ENCODE data around the gene ACOX3.

DNA sequence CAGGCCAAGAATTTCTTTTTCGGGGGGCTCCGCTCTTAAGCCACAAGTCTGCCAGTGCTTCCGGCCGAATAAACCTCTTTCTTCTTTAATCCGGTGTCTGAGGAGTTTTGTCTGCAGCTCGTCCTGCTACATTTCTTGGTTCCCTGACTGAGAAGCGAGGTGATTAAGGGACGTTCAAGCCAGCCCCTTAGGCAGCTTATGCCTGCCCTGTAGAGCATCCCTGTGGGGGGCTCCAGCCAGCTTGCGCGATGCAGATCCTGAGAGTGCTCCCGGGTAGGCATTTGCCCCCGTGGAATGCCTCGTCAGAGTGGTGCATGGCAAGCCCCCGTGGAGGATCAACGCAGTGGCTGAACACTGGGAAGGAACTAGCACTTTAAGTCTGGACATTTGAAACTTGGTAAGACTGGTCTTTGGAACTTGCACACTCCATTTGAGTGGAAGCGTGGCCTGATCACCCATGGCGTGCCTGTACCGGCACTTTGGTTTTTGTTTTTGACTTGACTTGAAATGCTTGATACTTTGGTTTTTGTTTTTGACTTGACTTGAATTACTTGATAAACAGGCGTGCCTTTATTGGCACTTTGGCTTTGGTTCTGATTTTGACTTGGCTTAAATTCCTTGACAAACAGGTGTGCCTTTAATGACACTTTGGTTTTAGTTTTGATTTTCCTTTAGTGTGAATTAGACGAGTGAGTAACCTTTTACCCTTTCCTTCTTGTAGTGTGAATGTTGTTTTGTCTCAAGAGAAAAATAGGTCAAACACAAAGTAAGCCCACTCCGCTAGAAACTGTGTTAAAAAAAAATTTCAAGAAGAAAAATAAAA, 6.1 kb downstream of the ACOX3 start:
- TF ChIP-seq, protein P1, sequence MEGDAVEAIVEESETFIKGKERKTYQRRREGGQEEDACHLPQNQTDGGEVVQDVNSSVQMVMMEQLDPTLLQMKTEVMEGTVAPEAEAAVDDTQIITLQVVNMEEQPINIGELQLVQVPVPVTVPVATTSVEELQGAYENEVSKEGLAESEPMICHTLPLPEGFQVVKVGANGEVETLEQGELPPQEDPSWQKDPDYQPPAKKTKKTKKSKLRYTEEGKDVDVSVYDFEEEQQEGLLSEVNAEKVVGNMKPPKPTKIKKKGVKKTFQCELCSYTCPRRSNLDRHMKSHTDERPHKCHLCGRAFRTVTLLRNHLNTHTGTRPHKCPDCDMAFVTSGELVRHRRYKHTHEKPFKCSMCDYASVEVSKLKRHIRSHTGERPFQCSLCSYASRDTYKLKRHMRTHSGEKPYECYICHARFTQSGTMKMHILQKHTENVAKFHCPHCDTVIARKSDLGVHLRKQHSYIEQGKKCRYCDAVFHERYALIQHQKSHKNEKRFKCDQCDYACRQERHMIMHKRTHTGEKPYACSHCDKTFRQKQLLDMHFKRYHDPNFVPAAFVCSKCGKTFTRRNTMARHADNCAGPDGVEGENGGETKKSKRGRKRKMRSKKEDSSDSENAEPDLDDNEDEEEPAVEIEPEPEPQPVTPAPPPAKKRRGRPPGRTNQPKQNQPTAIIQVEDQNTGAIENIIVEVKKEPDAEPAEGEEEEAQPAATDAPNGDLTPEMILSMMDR (tag by site-specific recombination; IDR thresholded peaks at IDR 0.05), result no peak
- TF ChIP-seq ZNF670 (tag by site-specific recombination; IDR thresholded peaks at IDR 0.05; ENCODE audit: low read depth) (no peak), ZNF223 (tag by site-specific recombination; IDR thresholded peaks at IDR 0.05) (no peak), YY2 (tag by site-specific recombination; IDR thresholded peaks at IDR 0.05) (no peak), ZIC2 (tag by site-specific recombination; IDR thresholded peaks at IDR 0.05) (no peak), ZNF274 (IDR thresholded peaks at IDR 0.05; ENCODE audit: low read length) (no peak), ZNF274 (tag by site-specific recombination; IDR thresholded peaks at IDR 0.05; ENCODE audit: borderline replicate concordance) (no peak), ZNF146 (tag by site-specific recombination; IDR thresholded peaks at IDR 0.05) (no peak)
- TF ChIP-seq, protein P2, sequence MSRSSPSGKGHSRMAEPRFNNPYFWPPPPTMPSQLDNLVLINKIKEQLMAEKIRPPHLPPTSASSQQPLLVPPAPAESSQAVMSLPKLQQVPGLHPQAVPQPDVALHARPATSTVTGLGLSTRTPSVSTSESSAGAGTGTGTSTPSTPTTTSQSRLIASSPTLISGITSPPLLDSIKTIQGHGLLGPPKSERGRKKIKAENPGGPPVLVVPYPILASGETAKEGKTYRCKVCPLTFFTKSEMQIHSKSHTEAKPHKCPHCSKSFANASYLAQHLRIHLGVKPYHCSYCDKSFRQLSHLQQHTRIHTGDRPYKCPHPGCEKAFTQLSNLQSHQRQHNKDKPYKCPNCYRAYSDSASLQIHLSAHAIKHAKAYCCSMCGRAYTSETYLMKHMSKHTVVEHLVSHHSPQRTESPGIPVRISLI (tag by site-specific recombination; IDR thresholded peaks at IDR 0.05), result no peak
- TF ChIP-seq, protein P3, sequence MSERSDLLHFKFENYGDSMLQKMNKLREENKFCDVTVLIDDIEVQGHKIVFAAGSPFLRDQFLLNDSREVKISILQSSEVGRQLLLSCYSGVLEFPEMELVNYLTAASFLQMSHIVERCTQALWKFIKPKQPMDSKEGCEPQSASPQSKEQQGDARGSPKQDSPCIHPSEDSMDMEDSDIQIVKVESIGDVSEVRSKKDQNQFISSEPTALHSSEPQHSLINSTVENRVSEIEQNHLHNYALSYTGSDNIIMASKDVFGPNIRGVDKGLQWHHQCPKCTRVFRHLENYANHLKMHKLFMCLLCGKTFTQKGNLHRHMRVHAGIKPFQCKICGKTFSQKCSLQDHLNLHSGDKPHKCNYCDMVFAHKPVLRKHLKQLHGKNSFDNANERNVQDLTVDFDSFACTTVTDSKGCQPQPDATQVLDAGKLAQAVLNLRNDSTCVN (tag by site-specific recombination; optimal IDR thresholded peaks at IDR 0.05), result no peak
